Measurements from ENCODE around the gene PNP. TPM values are rescaled to one million over a fixed set of nuclear protein-coding genes. Genes with fewer than 3 reads are reported as not detected.

The PNP gene
- total RNA-seq = 10 to 100 TPM; 13.6 to 21.8 TPM
- 18.9 TPM for polyA plus RNA-seq (ENCODE audit: insufficient read depth, low read depth, low replicate concordance)
- long read RNA-seq, donor 1, partial matches to known transcripts = 18 of 22 reads
- long read RNA-seq, donor 1, other reads (novel, unspliced or antisense) = 0 of 22 reads
- long read RNA-seq, donor 2, partial matches to known transcripts = 0 of 1 reads
- long read RNA-seq, donor 2, other reads (novel, unspliced or antisense) = 0 of 1 reads

DNA sequence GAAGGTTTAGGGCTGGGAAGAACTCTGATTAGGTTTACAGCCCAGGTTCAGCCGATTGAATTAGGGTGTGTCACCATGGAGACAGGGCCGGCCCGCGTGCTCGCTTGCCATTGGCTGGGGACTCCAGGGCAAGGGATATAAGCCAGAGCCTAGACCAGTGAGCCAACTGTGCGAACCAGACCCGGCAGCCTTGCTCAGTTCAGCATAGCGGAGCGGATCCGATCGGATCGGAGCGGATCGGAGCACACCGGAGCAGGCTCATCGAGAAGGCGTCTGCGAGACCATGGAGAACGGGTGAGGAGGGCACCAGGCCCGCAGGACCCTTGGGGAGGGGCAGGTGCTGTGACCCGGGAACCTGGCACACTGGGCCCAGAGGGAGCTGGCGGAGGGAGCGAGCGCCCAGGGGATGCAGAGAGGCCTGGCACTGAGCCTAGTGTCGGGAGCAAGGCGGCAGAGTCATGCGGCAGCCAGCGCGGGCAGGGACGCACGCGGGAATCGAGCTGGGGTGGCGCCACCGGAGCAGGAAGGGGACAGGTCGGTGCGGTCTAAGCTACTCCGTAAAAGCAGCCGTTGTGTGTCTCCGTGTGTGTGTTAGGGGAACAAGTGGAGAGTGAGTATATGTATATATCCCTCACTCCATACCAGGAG lies at the start of gene PNP:
Gene PNP (plus strand): TSS at position 165 of the 648 bp plus-strand sequence. CDS start 119 bp downstream, at position 284.
- Histone ChIP-seq H3K9me3 (no peaks in the 10 kb centered on the region), H3K4me1 (no peaks in the 10 kb centered on the region), H3K36me3 (ENCODE audit: low read depth, missing control alignments) (no peaks in the 10 kb centered on the region), H3K27me3 (no peaks in the 10 kb centered on the region), H3K4me3 (peak within 1 kb of the TSS; percentile 61 to 72), H3K27ac (peak within 1 kb of the TSS; percentile 36 to 70)
- TF ChIP-seq CTCF (IDR thresholded peaks at IDR 0.05) (no peak), POLR2A (IDR thresholded peaks at IDR 0.05) (no peak)
- WGBS, 2 donors = 0 to 1% methylated on average over 25 to 40 of the region's 40 CpGs
- peak; percentile 92 for DNase-seq
- intact Hi-C loops (cut with DNase I; ENCODE audit: low total_unique reads) = no loop called here

- Histone ChIP-seq H3K4me3 (no peak overlapping the region), H3K4me1 (peaks cover under 1% of the 10 kb centered on the region), H3K27me3 (no peaks in the 10 kb centered on the region), H3K27ac (no peak overlapping the region), H3K36me3 (ENCODE audit: low read depth, missing control alignments) (no peaks in the 10 kb centered on the region), H3K9me3 (no peaks in the 10 kb centered on the region)
- DNase-seq = no peak
- TF ChIP-seq CTCF (IDR thresholded peaks at IDR 0.05) (no peak), POLR2A (IDR thresholded peaks at IDR 0.05) (no peak)
- intact Hi-C loops (cut with DNase I; ENCODE audit: low total_unique reads) = no loop called here
- 70 to 77% methylated on average over 1 of the region's 1 CpG for WGBS, 2 donors
Measured at GRCh38 chr14:20419419-20419818, 49.8 kb upstream of the PNP start.

DNA sequence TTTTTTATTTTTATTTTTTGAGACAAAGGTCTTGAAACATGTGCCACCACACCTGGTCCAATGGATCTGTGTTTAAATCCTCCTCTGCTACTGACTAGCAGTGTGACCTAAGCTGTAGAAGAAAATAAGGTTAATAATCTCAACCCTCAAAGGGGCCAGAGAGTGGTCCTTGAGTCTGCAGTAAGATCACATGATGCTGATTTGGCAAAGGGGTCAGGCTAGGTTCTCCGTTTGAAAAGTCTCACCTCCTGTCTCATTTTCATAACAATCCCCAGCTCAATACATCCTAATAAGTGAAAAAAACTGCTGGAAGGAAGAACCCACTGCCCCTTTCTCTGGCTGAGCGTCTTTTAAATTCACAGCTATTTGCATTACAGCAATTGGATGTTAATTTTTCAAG lies 47.9 kb upstream of the PNP start:
- no peaks in the 10 kb centered on the region for H3K9me3 ChIP-seq
- intact Hi-C loops (cut with DNase I; ENCODE audit: low total_unique reads) = no loop called here
- no peaks in the 10 kb centered on the region for H3K4me1 ChIP-seq
- no peak for DNase-seq
- H3K4me3 ChIP-seq = no peak overlapping the region
- H3K27ac ChIP-seq = no peak overlapping the region
- no peaks in the 10 kb centered on the region for H3K27me3 ChIP-seq
- no peaks in the 10 kb centered on the region for H3K36me3 ChIP-seq (ENCODE audit: low read depth, missing control alignments)
- TF ChIP-seq POLR2A (IDR thresholded peaks at IDR 0.05) = no peak
- TF ChIP-seq CTCF (IDR thresholded peaks at IDR 0.05) = no peak
- 61 to 73% methylated on average over 2 of the region's 2 CpGs for WGBS, 2 donors

GRCh38 chr14:20422886-20423285 lies 46.3 kb upstream of the PNP start:
- DNase-seq = no peak
- no peak for TF ChIP-seq CTCF (IDR thresholded peaks at IDR 0.05)
- TF ChIP-seq POLR2A (IDR thresholded peaks at IDR 0.05) = no peak
- H3K4me3 ChIP-seq = no peak overlapping the region
- H3K36me3 ChIP-seq (ENCODE audit: low read depth, missing control alignments) = no peaks in the 10 kb centered on the region
- H3K27me3 ChIP-seq = no peaks in the 10 kb centered on the region
- H3K27ac ChIP-seq = no peak overlapping the region
- intact Hi-C loops (cut with DNase I; ENCODE audit: low total_unique reads) = no loop called here
- H3K9me3 ChIP-seq = no peaks in the 10 kb centered on the region
- WGBS, 2 donors = 36 to 67% methylated on average over 2 of the region's 2 CpGs
- H3K4me1 ChIP-seq = no peaks in the 10 kb centered on the region

- TF ChIP-seq POLR2A (IDR thresholded peaks at IDR 0.05) (no peak), CTCF (IDR thresholded peaks at IDR 0.05) (no peak)
- Histone ChIP-seq H3K4me3 (no peak overlapping the region), H3K27me3 (no peaks in the 10 kb centered on the region), H3K36me3 (ENCODE audit: low read depth, missing control alignments) (no peaks in the 10 kb centered on the region), H3K27ac (no peak overlapping the region), H3K9me3 (no peaks in the 10 kb centered on the region), H3K4me1 (no peaks in the 10 kb centered on the region)
- DNase-seq = no peak
- intact Hi-C loops (cut with DNase I; ENCODE audit: low total_unique reads) = no loop called here
- WGBS, 2 donors = 43 to 50% methylated on average over 2 of the region's 2 CpGs
Measured at GRCh38 chr14:20424851-20425250, 44.4 kb upstream of the PNP start.
